ENCODE measurements around the gene HMGB4.

The HMGB4 gene, protein sequence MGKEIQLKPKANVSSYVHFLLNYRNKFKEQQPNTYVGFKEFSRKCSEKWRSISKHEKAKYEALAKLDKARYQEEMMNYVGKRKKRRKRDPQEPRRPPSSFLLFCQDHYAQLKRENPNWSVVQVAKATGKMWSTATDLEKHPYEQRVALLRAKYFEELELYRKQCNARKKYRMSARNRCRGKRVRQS

DNA sequence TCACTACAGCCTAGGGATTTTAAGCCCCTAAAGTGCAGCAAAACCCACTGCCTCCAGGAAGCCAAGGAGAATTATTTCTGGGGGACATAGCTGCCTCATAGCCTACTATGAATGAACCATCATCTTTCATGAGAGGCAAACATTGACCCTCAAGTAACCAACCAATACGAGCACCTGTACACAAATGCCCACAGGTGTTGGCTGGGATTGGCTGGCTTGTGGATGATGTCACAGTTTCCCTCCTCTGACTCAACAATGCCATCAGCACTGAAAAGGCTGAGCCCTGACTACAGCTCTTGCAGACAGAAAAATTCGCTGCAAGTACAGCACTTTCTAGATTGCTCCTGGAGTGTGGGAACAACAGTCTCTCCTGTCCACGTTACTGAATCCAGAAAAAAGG lies at the start of gene HMGB4:
Gene HMGB4 (plus strand): TSS at position 301 of the 400 bp plus-strand sequence. CDS start 113 bp downstream, outside the sequence.
- Histone ChIP-seq H3K36me3 (ENCODE audit: insufficient read depth) (no peaks in the 10 kb centered on the region), H2AFZ (ENCODE audit: low read depth) (no peak within 1 kb of the TSS), H3K4me1 (ENCODE audit: low read depth, poor library complexity, severe bottlenecking) (no peaks in the 10 kb centered on the region), H3K4me3 (IDR thresholded peaks at IDR 0.05; ENCODE audit: insufficient read depth, low read depth, low read length) (no peak within 1 kb of the TSS), H3K27ac (no peak within 1 kb of the TSS), H3K4me2 (no peak within 1 kb of the TSS), H4K20me1 (ENCODE audit: insufficient read depth) (no peaks in the 10 kb centered on the region), H3K27me3 (ENCODE audit: insufficient read depth, low read depth) (peaks cover 4% of the 10 kb centered on the region; the same call in 1 of the 2 replicates), H3K79me2 (ENCODE audit: insufficient read depth, low read depth) (no peaks in the 10 kb centered on the region), H3K9ac (no peak within 1 kb of the TSS)
- TF ChIP-seq, protein P1, sequence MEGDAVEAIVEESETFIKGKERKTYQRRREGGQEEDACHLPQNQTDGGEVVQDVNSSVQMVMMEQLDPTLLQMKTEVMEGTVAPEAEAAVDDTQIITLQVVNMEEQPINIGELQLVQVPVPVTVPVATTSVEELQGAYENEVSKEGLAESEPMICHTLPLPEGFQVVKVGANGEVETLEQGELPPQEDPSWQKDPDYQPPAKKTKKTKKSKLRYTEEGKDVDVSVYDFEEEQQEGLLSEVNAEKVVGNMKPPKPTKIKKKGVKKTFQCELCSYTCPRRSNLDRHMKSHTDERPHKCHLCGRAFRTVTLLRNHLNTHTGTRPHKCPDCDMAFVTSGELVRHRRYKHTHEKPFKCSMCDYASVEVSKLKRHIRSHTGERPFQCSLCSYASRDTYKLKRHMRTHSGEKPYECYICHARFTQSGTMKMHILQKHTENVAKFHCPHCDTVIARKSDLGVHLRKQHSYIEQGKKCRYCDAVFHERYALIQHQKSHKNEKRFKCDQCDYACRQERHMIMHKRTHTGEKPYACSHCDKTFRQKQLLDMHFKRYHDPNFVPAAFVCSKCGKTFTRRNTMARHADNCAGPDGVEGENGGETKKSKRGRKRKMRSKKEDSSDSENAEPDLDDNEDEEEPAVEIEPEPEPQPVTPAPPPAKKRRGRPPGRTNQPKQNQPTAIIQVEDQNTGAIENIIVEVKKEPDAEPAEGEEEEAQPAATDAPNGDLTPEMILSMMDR (conservative IDR thresholded peaks at IDR 0.05; ENCODE audit: low read depth, low read length) = no peak

- Histone ChIP-seq H3K27me3 (ENCODE audit: insufficient read depth, low read depth) (no peaks in the 10 kb centered on the region), H3K4me3 (IDR thresholded peaks at IDR 0.05; ENCODE audit: insufficient read depth, low read depth, low read length) (no peak overlapping the region), H4K20me1 (ENCODE audit: insufficient read depth) (no peaks in the 10 kb centered on the region), H3K4me2 (no peak overlapping the region), H3K36me3 (ENCODE audit: insufficient read depth) (no peaks in the 10 kb centered on the region), H3K27ac (no peak overlapping the region), H2AFZ (ENCODE audit: low read depth) (no peak overlapping the region), H3K9ac (no peak overlapping the region), H3K79me2 (ENCODE audit: insufficient read depth, low read depth) (no peaks in the 10 kb centered on the region), H3K4me1 (ENCODE audit: low read depth, poor library complexity, severe bottlenecking) (no peaks in the 10 kb centered on the region)
- TF ChIP-seq, protein P1 (conservative IDR thresholded peaks at IDR 0.05; ENCODE audit: low read depth, low read length) = no peak
These were observed 49.7 kb upstream of the HMGB4 start for GRCh38 chr1:33814166-33814565.

DNA sequence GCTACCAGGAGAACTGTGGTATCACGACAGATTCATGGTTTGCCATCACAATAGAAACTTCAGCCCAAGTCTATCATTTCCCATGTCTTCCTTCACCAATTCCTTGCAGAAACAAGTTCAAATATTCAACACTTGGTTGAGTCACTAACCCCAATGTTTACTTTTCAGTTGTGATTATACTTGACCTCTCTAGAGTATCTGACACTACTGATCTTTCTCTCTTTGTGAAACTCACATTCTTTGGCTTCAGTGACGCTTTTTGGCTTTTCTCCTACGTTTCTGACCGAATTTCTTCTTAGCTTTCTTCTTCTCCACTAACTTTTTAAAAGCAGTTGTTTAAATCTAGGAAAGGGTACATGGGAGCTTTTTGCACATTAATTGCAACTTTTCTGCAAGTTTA lies 48.8 kb upstream of the HMGB4 start:
- Histone ChIP-seq H3K27ac (no peak overlapping the region), H4K20me1 (ENCODE audit: insufficient read depth) (no peaks in the 10 kb centered on the region), H3K79me2 (ENCODE audit: insufficient read depth, low read depth) (no peaks in the 10 kb centered on the region), H3K4me2 (no peak overlapping the region), H3K9ac (no peak overlapping the region), H2AFZ (ENCODE audit: low read depth) (no peak overlapping the region), H3K4me1 (ENCODE audit: low read depth, poor library complexity, severe bottlenecking) (no peaks in the 10 kb centered on the region), H3K4me3 (IDR thresholded peaks at IDR 0.05; ENCODE audit: insufficient read depth, low read depth, low read length) (no peak overlapping the region), H3K27me3 (ENCODE audit: insufficient read depth, low read depth) (no peaks in the 10 kb centered on the region), H3K36me3 (ENCODE audit: insufficient read depth) (no peaks in the 10 kb centered on the region)
- TF ChIP-seq, protein P1 (conservative IDR thresholded peaks at IDR 0.05; ENCODE audit: low read depth, low read length) = no peak

- H2AFZ ChIP-seq (ENCODE audit: low read depth) = no peak overlapping the region
- no peaks in the 10 kb centered on the region; the same call in 1 of the 2 replicates for H3K27me3 ChIP-seq (ENCODE audit: insufficient read depth, low read depth)
- H3K4me2 ChIP-seq = no peak overlapping the region
- no peak overlapping the region for H3K27ac ChIP-seq
- no peaks in the 10 kb centered on the region for H3K4me1 ChIP-seq (ENCODE audit: low read depth, poor library complexity, severe bottlenecking)
- no peak overlapping the region for H3K4me3 ChIP-seq (IDR thresholded peaks at IDR 0.05; ENCODE audit: insufficient read depth, low read depth, low read length)
- H4K20me1 ChIP-seq (ENCODE audit: insufficient read depth) = no peaks in the 10 kb centered on the region
- H3K9ac ChIP-seq = no peak overlapping the region
- TF ChIP-seq, protein P1 (conservative IDR thresholded peaks at IDR 0.05; ENCODE audit: low read depth, low read length) = no peak
- H3K79me2 ChIP-seq (ENCODE audit: insufficient read depth, low read depth) = no peaks in the 10 kb centered on the region
- H3K36me3 ChIP-seq (ENCODE audit: insufficient read depth) = no peaks in the 10 kb centered on the region
These were observed 45.8 kb upstream of the HMGB4 start for GRCh38 chr1:33818071-33818470.
